ENCODE data around the gene LGALS3BP. TPM values are rescaled to one million over a fixed set of nuclear protein-coding genes. Genes with fewer than 3 reads are reported as not detected.
"Not testable (repeated sequence)": the region's sequence is repeated elsewhere in the genome, so short reads cannot be mapped to it uniquely, and the experiment has no call there.

LGALS3BP gene
- total and polyA plus RNA-seq, 5 donors = 397 to 581 (median 456) TPM

- WGBS = 90% methylated on average over 21 of the region's 21 CpGs
- intact Hi-C loops (cut with DNase I) = loop anchor here in 1 of 4 donors (5.0 kb wide), 1 partner anchor 106 kb away; no protein-coding TSS in a partner anchor
- ATAC-seq = no peak
Measured at GRCh38 chr17:78967782-78968362, 11.9 kb downstream of the LGALS3BP start.

GRCh38 chr17:78966910-78967600 lies 12.7 kb downstream of the LGALS3BP start:
- no peaks in the 10 kb centered on the region for H3K9me3 ChIP-seq (ENCODE audit: control insufficient read depth, low read length)
- DNase-seq = peak in 1 of 3 donors; percentile 45
- 82% methylated on average over 23 of the region's 23 CpGs for WGBS
- intact Hi-C loops (cut with DNase I) = loop anchor here in 1 of 4 donors (5.0 kb wide), 1 partner anchor 105 kb away; no protein-coding TSS in a partner anchor
- H3K27ac ChIP-seq (ENCODE audit: low read length) = no peak overlapping the region
- H3K4me3 ChIP-seq (ENCODE audit: low read length) = no peak overlapping the region
- ATAC-seq = no peak
- H3K27me3 ChIP-seq (ENCODE audit: control insufficient read depth, insufficient read depth) = no peaks in the 10 kb centered on the region
- H3K4me1 ChIP-seq (ENCODE audit: control insufficient read depth, insufficient read depth, low read length) = no peaks in the 10 kb centered on the region

More at GRCh38 chr17:78967782-78968362, 11.9 kb downstream of the LGALS3BP start:
- DNase-seq = peak in 1 of 3 donors; percentile 43
- Histone ChIP-seq H3K4me3 (ENCODE audit: low read length) (no peak overlapping the region), H3K27ac (ENCODE audit: low read length) (no peak overlapping the region), H3K9me3 (ENCODE audit: control insufficient read depth, low read length) (no peaks in the 10 kb centered on the region), H3K4me1 (ENCODE audit: control insufficient read depth, insufficient read depth, low read length) (no peaks in the 10 kb centered on the region), H3K27me3 (ENCODE audit: control insufficient read depth, insufficient read depth) (no peaks in the 10 kb centered on the region)

- DNase-seq = peak in 2 of 3 donors; percentile 59 to 69
- ATAC-seq = no peak
- no peak overlapping the region for H3K4me3 ChIP-seq (ENCODE audit: low read length)
- H3K4me1 ChIP-seq (ENCODE audit: control insufficient read depth, insufficient read depth, low read length) = no peaks in the 10 kb centered on the region
- intact Hi-C loops (cut with DNase I) = loop anchor here in 1 of 4 donors (5.0 kb wide), 1 partner anchor 104 kb away; no protein-coding TSS in a partner anchor
- no peaks in the 10 kb centered on the region for H3K27me3 ChIP-seq (ENCODE audit: control insufficient read depth, insufficient read depth)
- 72% methylated on average over 26 of the region's 26 CpGs for WGBS
- no peaks in the 10 kb centered on the region for H3K9me3 ChIP-seq (ENCODE audit: control insufficient read depth, low read length)
- no peak overlapping the region for H3K27ac ChIP-seq (ENCODE audit: low read length)
Measured at GRCh38 chr17:78966123-78966813, 13.5 kb downstream of the LGALS3BP start.

GRCh38 chr17:78965491-78965924 lies 14.2 kb downstream of the LGALS3BP start:
- ATAC-seq (no peak), DNase-seq (no peak)
- Histone ChIP-seq H3K9me3 (ENCODE audit: control insufficient read depth, low read length) (no peaks in the 10 kb centered on the region), H3K4me3 (ENCODE audit: low read length) (no peak overlapping the region), H3K27ac (ENCODE audit: low read length) (no peak overlapping the region), H3K4me1 (ENCODE audit: control insufficient read depth, insufficient read depth, low read length) (no peaks in the 10 kb centered on the region), H3K27me3 (ENCODE audit: control insufficient read depth, insufficient read depth) (no peaks in the 10 kb centered on the region)
- WGBS = 76% methylated on average over 8 of the region's 8 CpGs
- intact Hi-C loops (cut with DNase I) = loop anchor here in 1 of 4 donors (5.0 kb wide), 1 partner anchor 103 kb away; no protein-coding TSS in a partner anchor

GRCh38 chr17:78963378-78963777 lies 16.3 kb downstream of the LGALS3BP start:
- Histone ChIP-seq H3K27me3 (ENCODE audit: control insufficient read depth, insufficient read depth) (no peaks in the 10 kb centered on the region), H3K9me3 (ENCODE audit: control insufficient read depth, low read length) (no peaks in the 10 kb centered on the region), H3K4me3 (ENCODE audit: low read length) (no peak overlapping the region), H3K27ac (ENCODE audit: low read length) (no peak overlapping the region), H3K4me1 (ENCODE audit: control insufficient read depth, insufficient read depth, low read length) (no peaks in the 10 kb centered on the region)
- intact Hi-C loops (cut with DNase I) = no loop called here
- ATAC-seq (no peak), DNase-seq (no peak)
- 94% methylated on average over 6 of the region's 6 CpGs for WGBS

- 89% methylated on average over 8 of the region's 8 CpGs for WGBS
- H3K9me3 ChIP-seq (ENCODE audit: control insufficient read depth, low read length); H3K27ac ChIP-seq (ENCODE audit: low read length); H3K4me1 ChIP-seq (ENCODE audit: control insufficient read depth, insufficient read depth, low read length); H3K4me3 ChIP-seq (ENCODE audit: low read length); ATAC-seq; H3K27me3 ChIP-seq (ENCODE audit: control insufficient read depth, insufficient read depth); intact Hi-C loops (cut with DNase I); DNase-seq: not testable (repeated sequence)
Measured at GRCh38 chr17:78962984-78963348, 16.8 kb downstream of the LGALS3BP start.

GRCh38 chr17:78962345-78962983 lies 17.3 kb downstream of the LGALS3BP start:
- DNase-seq (peak in 1 of 3 donors; percentile 39), ATAC-seq (no peak)
- Histone ChIP-seq H3K4me1 (ENCODE audit: control insufficient read depth, insufficient read depth, low read length) (no peaks in the 10 kb centered on the region), H3K27ac (ENCODE audit: low read length) (no peak overlapping the region), H3K4me3 (ENCODE audit: low read length) (no peak overlapping the region), H3K9me3 (ENCODE audit: control insufficient read depth, low read length) (no peaks in the 10 kb centered on the region), H3K27me3 (ENCODE audit: control insufficient read depth, insufficient read depth) (no peaks in the 10 kb centered on the region)
- intact Hi-C loops (cut with DNase I) = no loop called here
- 83% methylated on average over 19 of the region's 19 CpGs for WGBS

- ATAC-seq = no peak
- no peaks in the 10 kb centered on the region for H3K27me3 ChIP-seq (ENCODE audit: control insufficient read depth, insufficient read depth)
- WGBS = 91% methylated on average over 4 of the region's 4 CpGs
- no peak overlapping the region for H3K4me3 ChIP-seq (ENCODE audit: low read length)
- no peaks in the 10 kb centered on the region for H3K4me1 ChIP-seq (ENCODE audit: control insufficient read depth, insufficient read depth, low read length)
- intact Hi-C loops (cut with DNase I) = no loop called here
- H3K9me3 ChIP-seq (ENCODE audit: control insufficient read depth, low read length) = no peaks in the 10 kb centered on the region
- no peak overlapping the region for H3K27ac ChIP-seq (ENCODE audit: low read length)
- peak in 1 of 3 donors; percentile 6 for DNase-seq
Measured at GRCh38 chr17:78961571-78961970, 18.2 kb downstream of the LGALS3BP start.

- 52% methylated on average over 5 of the region's 5 CpGs for WGBS
Measured at GRCh38 chr17:78960928-78961327, 18.8 kb downstream of the LGALS3BP start.

GRCh38 chr17:78959803-78960202 lies 19.9 kb downstream of the LGALS3BP start:
- intact Hi-C loops (cut with DNase I) = no loop called here
- peak in 1 of 3 donors; percentile 14 for DNase-seq
- WGBS = 93% methylated on average over 12 of the region's 12 CpGs

More at GRCh38 chr17:78960928-78961327, 18.8 kb downstream of the LGALS3BP start:
- Histone ChIP-seq H3K4me1 (ENCODE audit: control insufficient read depth, insufficient read depth, low read length) (no peaks in the 10 kb centered on the region), H3K4me3 (ENCODE audit: low read length) (no peak overlapping the region), H3K9me3 (ENCODE audit: control insufficient read depth, low read length) (no peaks in the 10 kb centered on the region), H3K27me3 (ENCODE audit: control insufficient read depth, insufficient read depth) (no peaks in the 10 kb centered on the region), H3K27ac (ENCODE audit: low read length) (no peak overlapping the region)
- peak in 2 of 3 donors; percentile 48 to 67 for DNase-seq
- intact Hi-C loops (cut with DNase I) = no loop called here
- ATAC-seq = peak; percentile 63 to 75

More at GRCh38 chr17:78959803-78960202, 19.9 kb downstream of the LGALS3BP start:
- no peak overlapping the region for H3K4me3 ChIP-seq (ENCODE audit: low read length)
- H3K27me3 ChIP-seq (ENCODE audit: control insufficient read depth, insufficient read depth) = no peaks in the 10 kb centered on the region
- H3K9me3 ChIP-seq (ENCODE audit: control insufficient read depth, low read length) = no peaks in the 10 kb centered on the region
- H3K27ac ChIP-seq (ENCODE audit: low read length) = no peak overlapping the region
- H3K4me1 ChIP-seq (ENCODE audit: control insufficient read depth, insufficient read depth, low read length) = no peaks in the 10 kb centered on the region
- ATAC-seq = no peak

All from right cardiac atrium (tissue), 5 donors.